HG03064 (cell line): ENCODE measurements around the gene ADNP.
"Not testable (repeated sequence)": the region's sequence is repeated elsewhere in the genome, so short reads cannot be mapped to it uniquely, and the experiment has no call there.

Experiments used
- ATAC-seq: cut with Tn5 transposase; IDR thresholded peaks from one replicate; pipeline ENCODE4 v1.9.1; 2021; ENCODE audit warnings: low read depth; ENCODE audit not compliant: unreplicated experiment

ADNP gene

DNA sequence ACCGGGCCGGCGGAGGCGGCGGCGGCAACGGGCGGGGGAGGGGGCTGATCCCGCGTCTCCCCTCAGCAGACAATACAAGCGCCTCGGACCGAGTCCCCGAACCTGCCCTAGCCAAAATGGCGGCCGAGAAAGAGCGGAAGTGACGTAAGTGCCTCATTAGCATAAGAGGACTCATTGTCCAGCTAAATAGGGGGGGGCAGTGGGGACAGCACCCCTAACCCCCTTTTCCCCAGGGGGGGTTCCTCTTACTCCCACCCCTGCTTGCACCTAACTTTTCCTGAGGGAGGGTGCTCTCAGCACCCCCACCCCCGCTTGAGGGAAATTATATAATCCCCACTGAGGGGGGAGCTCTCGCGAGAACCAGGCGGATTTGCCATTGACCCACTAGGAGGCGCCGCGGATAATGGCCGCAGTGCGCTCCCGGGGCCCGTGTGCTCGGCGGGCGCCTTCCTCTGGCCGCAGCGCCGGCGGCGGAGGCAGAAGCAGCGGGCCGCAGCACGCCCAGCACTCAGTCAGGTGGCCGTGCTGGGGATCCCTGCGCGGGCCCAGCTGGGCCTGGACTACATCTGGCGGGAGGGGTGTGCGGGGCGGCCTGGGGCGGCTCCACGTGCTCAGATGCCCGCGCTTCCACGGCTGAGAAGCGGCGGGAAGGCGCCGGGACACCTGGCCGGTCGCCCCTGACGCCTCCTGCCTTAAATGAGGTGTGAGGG, at the start of gene ADNP:
Gene ADNP (minus strand): TSS at position 132 of the 710 bp plus-strand sequence. CDS start 27,441 bp downstream, outside the sequence.
- ATAC-seq: no peak

GRCh38 chr20:50980071-50980681, 48.9 kb upstream of the ADNP start:
- ATAC-seq: no peak

GRCh38 chr20:50978533-50978932, 47.3 kb upstream of the ADNP start:
- ATAC-seq: not testable (repeated sequence)

DNA sequence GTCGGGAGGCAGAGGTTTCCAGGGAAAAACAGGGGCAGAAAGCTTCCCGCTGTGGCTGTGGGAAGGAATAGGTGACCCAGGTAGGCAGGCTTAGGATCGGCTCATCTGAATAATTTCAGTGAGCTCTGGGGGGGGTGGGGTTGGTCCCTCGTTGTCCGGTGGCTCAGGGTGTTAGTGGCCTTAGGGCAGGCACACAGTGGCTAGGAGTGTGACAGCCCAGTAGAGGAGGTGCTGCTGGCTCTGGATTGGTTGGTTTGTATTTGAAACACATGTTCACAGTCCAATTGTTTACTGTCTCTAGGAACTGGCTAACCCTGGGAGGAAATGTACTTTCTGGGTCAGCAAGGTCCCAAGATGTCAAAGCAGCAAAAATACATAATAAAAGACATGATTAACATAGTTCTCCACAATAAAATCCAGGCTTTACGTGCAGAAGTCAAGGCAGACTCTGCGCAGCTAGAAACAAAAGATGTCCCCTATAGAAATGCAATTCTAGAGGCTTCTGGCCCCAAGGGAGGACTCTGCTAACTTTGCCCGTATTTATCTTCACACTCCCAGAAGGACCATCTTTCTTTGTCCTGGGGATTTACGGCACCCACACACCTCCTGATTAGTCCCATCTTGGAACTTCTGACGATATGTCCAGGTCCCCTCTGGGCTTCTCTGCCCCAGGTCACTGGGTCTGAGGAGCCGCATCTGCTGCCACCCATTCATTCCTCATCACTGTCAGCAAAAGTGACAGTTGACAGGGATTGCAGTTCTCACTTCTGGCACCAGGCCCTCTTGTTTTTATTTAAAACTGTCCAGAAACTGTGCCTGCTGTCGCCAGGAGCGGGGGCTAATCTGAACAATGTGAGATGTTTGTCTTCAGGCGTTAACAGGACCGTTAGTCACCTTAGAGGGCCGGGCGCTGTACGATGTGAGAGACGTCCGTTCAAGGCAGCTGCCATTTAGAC, 46.1 kb upstream of the ADNP start:
- no peak for ATAC-seq

- ATAC-seq: no peak
These were observed 44.6 kb upstream of the ADNP start for GRCh38 chr20:50975701-50976330.

DNA sequence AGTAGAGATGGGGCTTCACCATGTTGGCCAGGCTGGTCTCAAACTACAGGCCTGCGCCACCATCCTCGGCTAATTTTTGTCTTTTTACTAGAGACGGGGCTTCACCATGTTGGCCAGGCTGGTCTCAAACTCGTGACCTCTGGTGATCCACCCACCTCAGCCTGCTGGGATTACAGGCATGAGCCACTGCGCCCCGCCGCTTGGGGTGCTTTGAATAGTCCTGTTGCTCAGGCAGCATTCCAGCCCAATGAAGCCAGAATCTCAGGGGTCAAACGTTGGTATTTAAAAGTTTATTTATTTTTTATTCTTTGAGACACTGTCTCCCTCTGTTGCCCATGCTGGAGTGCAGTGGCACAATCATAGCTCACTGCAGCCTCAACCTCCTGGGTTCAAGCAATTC, 38.7 kb upstream of the ADNP start:
- no peak for ATAC-seq

- no peak for ATAC-seq
These were observed 38.2 kb upstream of the ADNP start for GRCh38 chr20:50969435-50969834.

DNA sequence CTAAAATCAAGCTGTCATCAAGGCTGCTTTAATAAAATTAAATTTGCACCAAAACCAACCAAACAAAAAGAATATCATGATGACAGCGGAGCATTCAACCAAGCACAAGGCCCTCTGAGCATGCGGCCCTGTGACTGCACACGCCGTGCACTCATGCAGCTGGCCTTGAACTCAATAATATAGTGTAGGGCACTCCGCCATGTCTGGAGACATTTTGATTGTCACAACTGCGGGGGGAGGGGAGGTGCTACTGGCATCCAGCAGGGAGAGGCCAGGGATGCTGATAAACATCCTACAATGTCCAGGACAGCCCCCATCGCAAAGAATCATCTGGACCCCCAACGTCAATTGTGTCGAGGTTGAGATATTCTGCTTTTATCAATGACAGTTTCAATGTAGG, 37.1 kb upstream of the ADNP start:
- ATAC-seq: no peak

DNA sequence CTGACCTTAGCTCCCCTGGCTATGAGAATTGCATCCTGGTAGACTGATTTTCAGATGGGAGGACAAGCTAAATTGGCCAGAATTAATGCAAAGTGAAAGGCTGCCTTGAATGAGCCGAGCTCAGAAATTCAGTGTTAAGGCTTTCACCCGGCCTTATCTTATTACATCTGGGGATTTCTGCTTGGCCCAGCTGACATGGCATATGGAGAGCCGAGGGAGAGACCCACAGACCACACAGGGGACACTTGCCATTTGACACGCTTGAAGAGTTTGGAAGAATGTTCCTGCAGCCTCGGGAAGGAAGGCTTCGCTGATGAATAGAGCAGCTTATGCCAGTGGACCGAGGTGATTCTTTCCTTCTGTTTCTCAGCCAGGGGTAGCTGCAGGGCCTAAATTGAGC, 36.3 kb upstream of the ADNP start:
- ATAC-seq: no peak

GRCh38 chr20:50959543-50960126, 28.4 kb upstream of the ADNP start:
- ATAC-seq: no peak

GRCh38 chr20:50958615-50959542, 27.6 kb upstream of the ADNP start, which contains the start of gene MOCS3:
MOCS3 (plus strand) TSS chr20:50958818; CDS start chr20:50958843, 25 bp downstream.
- peak; percentile 78 for ATAC-seq

- ATAC-seq: peak; percentile 74
These were observed 26.8 kb upstream of the ADNP start, which contains the start of gene DPM1 for GRCh38 chr20:50957798-50958614. DPM1 (minus strand) TSS chr20:50958532; CDS start chr20:50958523, 9 bp downstream.

DNA sequence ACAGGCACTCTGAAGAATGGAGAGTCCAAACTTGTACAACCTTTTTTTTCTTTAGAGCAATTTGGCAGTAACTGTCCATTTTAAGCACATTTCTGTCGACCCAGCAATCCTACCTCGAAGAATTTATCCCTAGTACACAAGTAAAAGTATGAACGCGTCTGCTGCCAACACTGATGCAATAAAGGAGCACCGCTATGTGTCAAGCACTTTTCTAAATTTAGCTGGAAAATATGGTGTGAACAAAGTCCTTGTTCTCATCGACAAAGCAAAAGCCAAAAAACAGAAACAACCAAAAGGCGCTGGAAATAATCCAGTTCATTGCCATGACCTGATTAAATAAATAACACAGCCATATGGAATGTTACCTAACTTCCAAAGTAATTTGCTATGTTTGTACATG, 26.0 kb upstream of the ADNP start:
- no peak for ATAC-seq

GRCh38 chr20:50953821-50954220, 22.6 kb upstream of the ADNP start:
- no peak for ATAC-seq

- ATAC-seq: no peak
These were observed 22.0 kb upstream of the ADNP start for GRCh38 chr20:50953196-50953595.

GRCh38 chr20:50948132-50948785, 17.0 kb upstream of the ADNP start:
- no peak for ATAC-seq

GRCh38 chr20:50943069-50943468, 11.8 kb upstream of the ADNP start:
- no peak for ATAC-seq

GRCh38 chr20:50933589-50933988, 2.4 kb upstream of the ADNP start:
- no peak for ATAC-seq
